NCI-H2171 treated with DMSO at 0.1 percent for 48 hours (cell line): ENCODE results near the gene UCKL1.
"Not testable (repeated sequence)": the region's sequence is repeated elsewhere in the genome, so short reads cannot be mapped to it uniquely, and the experiment has no call there.

Experiments
- DNase-seq: peaks from one replicate; lab custom pipeline; 2025; lab: John Stamatoyannopoulos, UW

UCKL1 gene

DNA sequence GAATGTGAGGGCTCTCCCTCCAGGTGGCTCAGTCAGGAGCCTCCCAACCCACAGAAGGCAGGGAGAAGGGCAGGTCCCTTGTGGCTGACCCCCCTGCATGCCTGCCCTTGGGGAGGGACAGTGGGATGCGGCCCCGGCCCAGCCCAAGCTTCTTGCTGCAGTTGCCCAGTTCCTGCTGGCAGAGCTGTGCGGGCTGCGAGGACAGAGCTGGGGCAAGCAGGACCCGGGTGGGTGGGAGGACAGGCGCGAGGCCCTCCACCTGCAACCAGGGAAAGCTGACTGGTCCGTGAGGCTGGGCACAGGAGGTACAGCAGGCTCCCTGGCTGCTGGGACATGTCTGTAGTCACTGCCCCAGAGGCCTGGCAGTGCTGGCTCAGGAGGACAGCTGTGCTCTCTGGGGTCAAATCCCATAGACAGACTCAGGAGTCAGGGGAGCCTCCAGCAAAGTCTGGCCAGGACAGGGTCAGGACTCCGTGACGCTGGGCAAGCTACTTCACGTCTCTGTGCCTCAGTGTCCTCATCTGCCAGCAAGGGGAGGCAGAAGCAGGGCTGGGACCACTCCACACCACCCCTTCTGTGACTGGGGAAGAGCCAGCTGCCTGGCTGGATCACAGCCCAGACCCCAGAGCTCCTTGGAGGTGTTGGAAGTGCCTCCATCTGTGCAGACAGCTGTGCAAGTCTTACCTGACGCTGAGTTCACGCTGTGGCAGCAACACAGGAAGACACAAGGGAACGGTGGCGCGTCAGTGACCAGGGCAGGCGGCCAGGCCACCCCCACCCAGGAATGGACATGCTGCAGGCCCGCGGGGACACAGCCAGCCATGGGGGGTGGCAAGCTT, 13.0 kb downstream of the UCKL1 start:
- DNase-seq = peak; percentile 97

GRCh38 chr20:63942250-63942951, 13.8 kb downstream of the UCKL1 start:
- peak; percentile 65 for DNase-seq

DNA sequence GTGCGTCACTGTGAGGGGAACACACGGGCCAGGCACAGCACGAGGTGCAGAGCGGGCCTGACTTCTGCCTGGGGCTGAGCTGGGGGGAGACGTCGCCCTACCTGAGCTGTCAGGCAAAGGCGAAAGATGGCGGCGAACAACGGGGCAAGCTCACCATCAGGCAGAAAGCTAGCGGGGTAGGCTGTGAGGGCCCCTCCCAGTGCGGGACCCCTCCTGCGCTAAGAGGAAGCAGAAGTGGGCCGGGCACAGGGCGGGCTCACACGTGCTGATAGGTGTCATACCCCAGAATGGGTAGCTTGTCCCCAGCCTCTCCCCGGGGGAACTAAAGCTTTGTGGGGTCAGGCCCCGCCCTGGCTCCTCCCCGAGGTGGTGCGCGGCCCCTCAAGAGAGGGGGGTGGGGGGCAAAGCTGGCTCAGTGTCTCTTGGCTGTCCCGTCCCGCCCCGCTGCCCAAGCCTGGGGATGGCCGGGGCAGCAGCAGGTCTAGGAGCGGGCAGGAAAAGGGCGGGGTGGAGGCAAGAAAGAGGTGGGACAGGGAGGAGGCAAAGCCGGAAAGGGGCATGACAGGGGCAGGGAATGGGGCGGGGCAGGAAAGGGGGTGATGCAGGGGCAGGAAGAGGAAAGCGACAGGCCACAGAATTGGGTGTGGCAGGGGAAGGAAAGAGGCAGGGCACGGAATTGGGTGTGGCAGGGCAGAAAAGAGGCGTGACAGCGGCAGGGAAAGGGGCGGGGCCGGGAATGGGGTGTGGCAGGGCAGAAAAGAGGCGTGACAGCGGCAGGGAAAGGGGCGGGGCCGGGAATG, 14.7 kb downstream of the UCKL1 start:
- peak; percentile 44 for DNase-seq

GRCh38 chr20:63940472-63941266, 15.5 kb downstream of the UCKL1 start:
- DNase-seq = no peak

DNA sequence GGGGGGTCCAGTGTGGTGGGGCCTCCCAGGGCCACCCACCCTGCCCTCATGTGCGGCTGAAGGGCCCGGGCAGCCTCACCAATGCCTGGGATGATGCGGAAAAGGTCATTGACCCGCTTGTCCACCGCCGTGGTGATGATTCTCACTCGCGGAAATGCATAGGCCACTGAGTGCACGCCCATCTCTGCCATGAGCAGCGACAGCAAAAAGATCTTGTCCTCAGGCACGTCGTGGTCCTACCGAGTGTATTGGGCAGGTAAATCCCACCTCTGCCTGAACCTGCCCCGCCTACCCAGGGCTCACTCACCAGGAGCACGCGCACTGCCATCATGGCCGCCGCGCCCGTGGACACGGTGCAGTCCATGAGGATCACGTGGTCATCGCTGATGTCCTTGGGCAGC, 16.1 kb downstream of the UCKL1 start:
- DNase-seq = no peak

DNA sequence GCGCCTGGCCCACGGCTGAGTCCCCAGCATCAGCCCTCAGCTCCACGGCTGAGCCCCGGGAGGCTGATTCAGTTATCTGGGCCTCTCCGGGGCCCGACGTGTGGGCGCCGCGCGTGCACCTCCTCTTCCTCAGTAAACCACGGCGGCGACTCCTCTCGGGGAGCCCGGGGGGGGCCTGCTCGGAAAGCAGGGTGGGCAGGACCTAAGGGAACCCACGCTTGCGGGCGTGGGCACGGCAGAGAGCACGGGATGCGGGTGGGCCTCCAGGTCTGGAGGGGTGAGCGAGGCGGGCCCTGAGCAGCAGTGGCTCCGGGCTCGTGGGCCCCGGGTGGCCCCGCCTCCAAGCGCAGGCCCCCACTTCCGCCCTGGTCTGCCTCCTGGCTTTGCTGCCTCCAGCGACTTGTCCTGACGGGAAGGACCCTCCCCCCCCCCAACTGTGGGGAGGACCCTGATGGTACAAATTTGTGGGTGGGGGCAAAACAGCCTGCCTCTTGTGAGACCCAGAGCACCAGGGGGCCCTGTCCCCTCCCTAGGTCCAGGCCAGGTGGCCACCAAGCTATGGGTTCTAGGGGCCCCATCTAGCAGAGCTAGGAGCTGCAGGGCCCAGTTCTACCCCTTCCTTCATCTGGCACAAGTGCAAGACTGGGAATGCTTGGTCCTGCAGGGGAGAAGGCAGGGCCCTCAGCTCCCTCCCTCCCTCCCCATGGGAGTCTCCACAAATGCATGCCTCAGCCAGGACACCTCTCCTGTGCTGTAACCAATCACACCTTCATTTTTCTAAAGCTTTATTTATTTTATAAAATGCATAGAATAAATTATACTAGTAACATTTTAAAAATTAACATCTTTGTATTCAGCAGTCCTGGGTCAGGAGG, 16.9 kb downstream of the UCKL1 start:
- no peak for DNase-seq

GRCh38 chr20:63937596-63937995, 18.6 kb downstream of the UCKL1 start:
- no peak for DNase-seq

DNA sequence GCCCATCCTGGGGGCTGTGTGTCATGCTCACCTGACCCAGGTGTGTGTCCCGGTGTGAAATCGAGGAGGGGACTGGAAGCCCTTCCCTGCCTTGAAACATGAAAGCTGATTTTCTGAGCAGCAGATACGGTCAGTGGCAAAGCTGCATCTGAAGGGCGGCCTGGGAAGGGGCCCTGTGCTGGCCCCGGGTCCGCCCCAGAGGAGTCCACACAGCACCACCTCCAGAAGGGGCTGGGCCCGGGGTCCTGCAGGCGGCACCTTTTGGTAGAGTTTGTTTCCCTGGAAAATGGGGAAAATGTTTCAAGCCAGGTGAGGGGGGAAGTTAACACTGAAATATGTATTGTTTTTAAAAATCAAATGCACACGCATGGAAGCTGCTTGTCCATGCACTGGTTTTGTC, 20.8 kb downstream of the UCKL1 start:
- no peak for DNase-seq

DNA sequence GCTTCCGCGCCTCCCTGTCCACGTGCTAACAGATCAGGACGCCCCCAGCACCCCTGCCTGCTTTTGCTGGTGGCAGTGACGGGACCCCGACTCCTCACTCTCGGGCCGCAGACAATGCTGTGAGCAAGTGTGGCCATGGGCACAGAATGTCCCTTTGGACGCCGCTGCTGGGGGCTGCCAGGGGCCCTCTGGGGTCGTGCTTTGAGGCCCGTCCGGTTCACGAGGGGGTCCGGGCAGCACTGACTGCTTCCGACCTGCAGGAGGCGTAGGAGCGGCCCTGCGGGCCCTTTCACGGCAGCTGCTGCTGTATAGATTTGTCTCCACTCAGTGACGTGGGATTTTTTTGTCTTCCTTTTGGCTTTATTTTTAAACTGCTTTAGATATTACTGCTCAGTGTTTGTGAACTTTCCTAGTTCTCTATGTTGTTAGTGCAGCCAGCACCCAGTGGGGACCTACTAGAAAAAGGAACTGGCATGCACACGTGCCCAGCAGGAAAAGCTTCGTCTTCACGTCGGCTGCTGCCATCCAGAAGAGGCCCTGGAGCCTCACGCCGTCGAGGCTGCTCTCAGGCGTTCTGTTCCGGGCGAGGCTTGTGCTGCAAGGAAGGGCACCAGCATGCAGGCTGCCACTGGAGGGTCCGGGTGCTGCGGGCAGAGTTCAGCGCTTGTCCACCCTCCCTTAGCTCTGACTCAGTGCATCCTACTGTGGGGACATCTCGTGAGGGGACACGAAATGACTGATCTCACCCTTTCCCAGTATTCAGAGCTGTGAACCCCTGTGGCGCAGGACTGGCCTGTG, 21.7 kb downstream of the UCKL1 start:
- no peak for DNase-seq

- DNase-seq = no peak
Observed at GRCh38 chr20:63933646-63934045, 22.6 kb downstream of the UCKL1 start.

- DNase-seq = no peak
Observed at GRCh38 chr20:63932606-63933160, 23.5 kb downstream of the UCKL1 start.

DNA sequence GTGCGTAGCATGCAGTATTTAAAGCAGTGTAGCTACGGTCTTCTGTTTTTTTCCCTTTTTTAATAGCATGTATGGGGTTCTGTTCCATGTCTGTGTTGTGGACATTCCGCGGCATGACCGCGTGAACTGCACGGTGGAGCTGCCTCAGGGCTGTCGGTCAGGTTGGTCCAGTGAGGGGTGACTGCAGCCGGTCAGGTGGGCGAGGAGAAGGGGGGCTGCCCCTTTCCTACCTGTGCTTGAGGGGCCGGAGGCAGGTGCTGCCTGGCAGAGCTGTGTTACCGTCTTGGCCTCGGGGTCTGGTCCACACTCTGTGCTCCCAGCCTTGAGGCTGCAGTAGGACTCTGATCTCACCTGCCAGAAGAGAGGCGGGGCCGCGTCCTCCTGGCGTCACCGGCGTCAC, 24.5 kb downstream of the UCKL1 start:
- DNase-seq = no peak

- DNase-seq = no peak
Observed at GRCh38 chr20:63930971-63931553, 25.2 kb downstream of the UCKL1 start.

- DNase-seq = not testable (repeated sequence)
Observed at GRCh38 chr20:63929473-63929883, 26.7 kb downstream of the UCKL1 start.

DNA sequence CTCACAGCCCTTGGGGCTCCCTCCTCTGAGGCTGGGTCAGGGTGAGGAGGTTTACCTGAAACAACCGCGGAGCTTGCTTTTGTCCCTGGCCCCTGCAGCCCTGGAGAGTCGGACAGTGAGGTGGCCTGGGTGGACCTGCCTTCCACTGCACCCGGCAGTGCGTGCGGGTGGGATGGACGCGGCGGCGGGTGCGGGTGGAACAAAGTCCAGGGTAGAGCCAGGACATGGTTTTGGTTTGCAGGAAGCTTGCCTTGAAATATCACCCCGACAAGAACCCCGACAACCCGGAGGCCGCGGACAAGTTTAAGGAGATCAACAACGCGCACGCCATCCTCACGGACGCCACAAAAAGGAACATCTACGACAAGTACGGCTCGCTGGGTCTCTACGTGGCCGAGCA, 27.1 kb downstream of the UCKL1 start:
- DNase-seq = no peak

DNA sequence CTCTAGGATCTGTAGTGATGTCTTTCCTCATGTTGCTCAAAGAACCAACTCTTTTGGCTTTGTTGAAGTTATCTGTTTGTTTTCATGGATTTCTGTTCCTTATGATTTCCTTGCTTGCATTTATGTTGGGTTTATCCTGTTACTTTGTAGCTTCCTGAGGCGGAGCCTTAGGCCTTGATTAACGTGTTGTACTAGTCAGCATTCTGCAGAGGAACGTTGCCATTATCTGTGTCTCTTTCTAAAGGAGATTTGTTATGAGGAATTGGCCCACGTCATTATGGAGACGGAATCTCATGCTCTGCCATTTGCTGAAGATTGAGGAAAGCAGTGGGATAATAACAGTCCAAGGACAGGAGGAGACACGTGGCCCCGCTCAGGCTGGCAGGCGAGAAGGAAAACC, 29.9 kb downstream of the UCKL1 start:
- no peak for DNase-seq

DNA sequence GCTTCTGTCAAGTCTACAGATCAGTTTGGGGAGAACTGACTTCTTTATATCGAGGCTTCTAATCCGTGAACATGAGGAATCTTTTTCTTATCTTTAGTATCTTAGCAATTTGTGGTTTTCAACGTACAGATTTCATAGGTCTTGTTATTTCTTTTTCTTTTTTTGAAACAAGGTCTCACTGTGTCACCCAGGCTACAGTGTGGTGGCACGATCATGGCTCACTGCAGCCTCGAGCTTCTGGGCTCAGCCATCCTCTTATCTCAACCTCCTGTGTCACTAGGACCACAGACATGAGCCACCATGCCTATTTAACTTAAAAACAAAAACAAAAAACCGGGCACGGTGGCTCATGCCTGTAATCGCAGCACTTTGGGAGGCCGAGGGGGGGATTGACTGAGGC, 32.0 kb downstream of the UCKL1 start:
- no peak for DNase-seq

DNA sequence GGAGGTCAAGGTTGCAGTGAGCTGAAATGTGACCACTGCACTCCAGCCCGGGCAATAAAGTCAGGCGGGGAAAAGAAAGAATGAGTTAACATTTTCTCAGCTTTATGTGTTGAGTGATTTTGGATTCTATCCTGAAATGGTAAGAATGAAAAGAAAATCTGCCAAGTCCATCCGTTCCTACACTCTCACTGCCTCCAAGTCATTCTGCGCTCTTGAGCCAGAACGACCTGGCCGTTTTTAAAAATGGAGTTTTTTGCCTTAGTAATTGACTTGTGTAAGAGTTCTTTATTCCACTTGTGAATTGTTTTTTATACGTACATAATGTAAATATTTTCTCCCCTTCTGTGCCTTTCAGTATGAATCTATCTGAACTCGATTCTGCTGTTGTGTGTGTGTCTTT, 32.6 kb downstream of the UCKL1 start:
- no peak for DNase-seq

GRCh38 chr20:63920226-63920625, 36.0 kb downstream of the UCKL1 start:
- DNase-seq = no peak
